Gastroesophageal sphincter (tissue), 4 donors: ENCODE data around the gene SSBP4. TPM values are rescaled to one million over a fixed set of nuclear protein-coding genes. Genes with fewer than 3 reads are reported as not detected.

Source experiments
- ATAC-seq: fragments of 150-250 bp; one replicate; pipeline ENCODE4 v1.9.1; 2016; ENCODE audit warnings: mild to moderate bottlenecking, moderate library complexity
- H3K27ac ChIP-seq, 4 donors: fragments of 200-600 bp; sonication (generic) in 3 of 4; 1 replicate in 3 of 4; 2 replicates in 1 of 4; pipeline ENCODE4 v1.5.1; 2016 to 2019
- H3K27me3 ChIP-seq: fragments of 200-600 bp; sonication (generic); one replicate; pipeline ENCODE4 v1.5.1; 2019
- H3K36me3 ChIP-seq, 2 donors: fragments of 200-600 bp; sonication (generic); one replicate each; pipeline ENCODE4 v1.5.1; 2019; ENCODE audit warnings: control low read depth in 1 of 2
- H3K4me1 ChIP-seq, 3 donors: fragments of 200-600 bp; sonication (generic); 1 replicate in 2 of 3; 2 replicates in 1 of 3; pipeline ENCODE4 v1.5.1; 2016 to 2019; ENCODE audit warnings: control low read depth in 2 of 3
- H3K4me3 ChIP-seq, 2 donors: fragments of 200-600 bp; sonication (generic); one replicate each; pipeline ENCODE4 v1.5.1; 2019; ENCODE audit warnings: mild to moderate bottlenecking in 1 of 2, moderate library complexity in 1 of 2
- H3K9me3 ChIP-seq, 3 donors: fragments of 200-600 bp; sonication (generic); one replicate each; pipeline ENCODE4 v1.5.1; 2017 to 2019; ENCODE audit warnings: control low read depth in 2 of 3
- CTCF ChIP-seq, 4 experiments: fragments of 200-600 bp in 2 of 4; fragments of 450-650 bp in 2 of 4; sonication (generic) in 1 of 4; IDR thresholded peaks; one replicate each; pipeline ENCODE4 v1.5.1; 2017 to 2019; ENCODE audit warnings: antibody characterized with exemption in 4 of 4, mild to moderate bottlenecking in 2 of 4, moderate library complexity in 2 of 4
- EP300 ChIP-seq: sonication (generic); formaldehyde crosslinking; IDR thresholded peaks from one replicate; pipeline ENCODE4 v1.6.1; 2017; ENCODE audit warnings: antibody characterized with exemption, mild to moderate bottlenecking
- POLR2A ChIP-seq, 2 donors: fragments of 450-650 bp; IDR thresholded peaks; one replicate each; pipeline ENCODE4 v1.6.1; 2017; ENCODE audit warnings: antibody characterized with exemption in 2 of 2, mild to moderate bottlenecking in 2 of 2, moderate library complexity in 1 of 2
- POLR2AphosphoS5 ChIP-seq: sonication (generic); formaldehyde crosslinking; IDR thresholded peaks from one replicate; pipeline ENCODE4 v1.6.1; 2017; ENCODE audit warnings: antibody characterized with exemption
- WGBS, 2 donors: methylation state at CpG; one replicate each; pipeline ENCODE4 v1.1.5; 2018; ENCODE audit warnings: low coverage in 1 of 2; 5-methylcytosine and 5-hydroxymethylcytosine counted together
- total RNA-seq, 4 donors: library from RNA; depleted of rRNA; stranded (reverse); fragments of >200 nt; gene quantifications; one replicate each; pipeline ENCODE4 v1.1.0, GENCODE V29; 2016

Gene SSBP4
- total RNA-seq, 4 donors from 2014 or later: 58.4 to 76.2 (median 61.3) TPM

- no peaks in the 10 kb centered on the region for H3K9me3 ChIP-seq
- no peak for ATAC-seq
- peak overlapping the region in 3 of 4 donors; percentile 35 to 64 (median 41) for H3K27ac ChIP-seq
- peaks cover 0 to 26% of the 10 kb centered on the region in 2 donors for H3K36me3 ChIP-seq
- WGBS, 2 donors: 97 to 100% methylated on average over 1 to 4 of the region's 8 CpGs
- TF ChIP-seq EP300: no peak
- TF ChIP-seq POLR2AphosphoS5: no peak
- TF ChIP-seq CTCF (IDR thresholded peaks at IDR 0.05): no peak
- no peak for TF ChIP-seq POLR2A (IDR thresholded peaks at IDR 0.05)
- peaks cover 0 to 84% (median 34%) of the 10 kb centered on the region in 3 donors for H3K4me1 ChIP-seq
- no peak overlapping the region for H3K4me3 ChIP-seq
- H3K27me3 ChIP-seq: no peaks in the 10 kb centered on the region
Observed at GRCh38 chr19:18473706-18474087, 54.5 kb downstream of the SSBP4 start.

- TF ChIP-seq EP300 (no peak), CTCF (IDR thresholded peaks at IDR 0.05) (no peak), POLR2AphosphoS5 (no peak), POLR2A (IDR thresholded peaks at IDR 0.05) (no peak)
- no peaks in the 10 kb centered on the region for H3K9me3 ChIP-seq
- no peak overlapping the region for H3K4me3 ChIP-seq
- no peak for ATAC-seq
- peak overlapping the region in 1 of 4 donors; percentile 64 for H3K27ac ChIP-seq
- WGBS, 2 donors: no CpG with 5 or more reads among the region's 13 CpGs
- H3K27me3 ChIP-seq: no peaks in the 10 kb centered on the region
- H3K4me1 ChIP-seq: peaks cover 3 to 84% (median 39%) of the 10 kb centered on the region in 3 donors
- peaks cover 0 to 26% of the 10 kb centered on the region in 2 donors for H3K36me3 ChIP-seq
Observed at GRCh38 chr19:18474366-18474887, 55.2 kb downstream of the SSBP4 start.

- peaks cover 0 to 26% of the 10 kb centered on the region in 2 donors for H3K36me3 ChIP-seq
- TF ChIP-seq CTCF (IDR thresholded peaks at IDR 0.05): no peak
- TF ChIP-seq POLR2AphosphoS5: no peak
- TF ChIP-seq POLR2A (IDR thresholded peaks at IDR 0.05): no peak
- TF ChIP-seq EP300: no peak
- ATAC-seq: no peak
- no peaks in the 10 kb centered on the region for H3K9me3 ChIP-seq
- no peak overlapping the region for H3K4me3 ChIP-seq
- no peaks in the 10 kb centered on the region for H3K27me3 ChIP-seq
- WGBS, 2 donors: 60 to 75% methylated on average over 2 to 4 of the region's 5 CpGs
- peaks cover 3 to 84% (median 40%) of the 10 kb centered on the region in 3 donors for H3K4me1 ChIP-seq
- peak overlapping the region in 1 of 4 donors; percentile 64 for H3K27ac ChIP-seq
Observed at GRCh38 chr19:18475004-18475453, 55.8 kb downstream of the SSBP4 start.

GRCh38 chr19:18475762-18476331 is 56.6 kb downstream of the SSBP4 start:
- Histone ChIP-seq H3K27ac (peak overlapping the region in 1 of 4 donors; percentile 79), H3K4me1 (peaks cover 3 to 84% (median 43%) of the 10 kb centered on the region in 3 donors), H3K27me3 (no peaks in the 10 kb centered on the region), H3K36me3 (peaks cover 0 to 19% of the 10 kb centered on the region in 2 donors), H3K4me3 (no peak overlapping the region), H3K9me3 (no peaks in the 10 kb centered on the region)
- no peak for ATAC-seq
- no peak for TF ChIP-seq POLR2A (IDR thresholded peaks at IDR 0.05)
- TF ChIP-seq POLR2AphosphoS5: no peak
- TF ChIP-seq CTCF (IDR thresholded peaks at IDR 0.05): no peak
- TF ChIP-seq EP300: no peak
- WGBS, 2 donors: 79 to 80% methylated on average over 7 to 12 of the region's 19 CpGs

- no peak overlapping the region for H3K4me3 ChIP-seq
- H3K27ac ChIP-seq: peak overlapping the region in 1 of 4 donors; percentile 79
- H3K36me3 ChIP-seq: peaks cover 0 to 12% of the 10 kb centered on the region in 2 donors
- ATAC-seq: no peak
- TF ChIP-seq POLR2A (IDR thresholded peaks at IDR 0.05) (no peak), POLR2AphosphoS5 (no peak), EP300 (no peak), CTCF (IDR thresholded peaks at IDR 0.05) (no peak)
- H3K27me3 ChIP-seq: no peaks in the 10 kb centered on the region
- peaks cover 3 to 90% (median 44%) of the 10 kb centered on the region in 3 donors for H3K4me1 ChIP-seq
- 80% methylated on average over 2 of the region's 14 CpGs; no CpG with 5 or more reads in 1 of the 2 donors for WGBS, 2 donors
- H3K9me3 ChIP-seq: no peaks in the 10 kb centered on the region
Observed at GRCh38 chr19:18476507-18477041, 57.4 kb downstream of the SSBP4 start.
